Colonic mucosa (tissue), 4 donors: Measurements from ENCODE around the gene CMTM5. TPM values are rescaled to one million over a fixed set of nuclear protein-coding genes. Genes with fewer than 3 reads are reported as not detected.

Experiments used
- DNase-seq: peaks from one replicate; pipeline ENCODE4 v3.0.0-alpha.2; 2020
- H3K27ac ChIP-seq: fragments of 200-600 bp; one replicate; pipeline ENCODE4 v1.8.0; 2021
- H3K27me3 ChIP-seq: fragments of 200-600 bp; one replicate; pipeline ENCODE4 v1.8.0; 2021
- H3K36me3 ChIP-seq: fragments of 200-600 bp; one replicate; pipeline ENCODE4 v1.8.0; 2021
- H3K4me1 ChIP-seq: fragments of 200-600 bp; one replicate; pipeline ENCODE4 v1.8.0; 2021; ENCODE audit warnings: mild to moderate bottlenecking
- H3K4me3 ChIP-seq: fragments of 200-600 bp; one replicate; pipeline ENCODE4 v1.8.0; 2021
- H3K9ac ChIP-seq, 2 donors: one replicate each; pipeline ENCODE4 v1.7.0; 2013; ENCODE audit warnings: control low read depth in 2 of 2, low read depth in 2 of 2, low read length in 2 of 2
- H3K9me3 ChIP-seq: fragments of 200-600 bp; one replicate; pipeline ENCODE4 v1.8.0; 2021
- CTCF ChIP-seq: fragments of 200-600 bp; IDR thresholded peaks from one replicate; pipeline ENCODE4 v1.8.0; 2022; ENCODE audit warnings: antibody characterized with exemption, mild to moderate bottlenecking
- intact Hi-C: fragments of 100-400 bp; cut with DNase I; formaldehyde crosslinking; loops from one replicate; pipeline ENCODE4 v1.14.1; 2022
- total RNA-seq, 2 donors: library from RNA; stranded (reverse); fragmentation: NEBNext Ultra II Directional in 1 of 2; extraction: Animal tissue kit (Norgen Biotek cat#: 25700) in 1 of 2; gene quantifications; one replicate each; pipeline ENCODE4 v1.2.1, GENCODE V29; 2021
- donor health status: healthy.
- donor health status: DM: no; HTN: no; CAD: no.
- donor health status: DM: no; HTN: no; CAD: no.

CMTM5 gene
- total RNA-seq, 2 donors from 2014 or later, result 0.40 to 0.66 TPM

- Histone ChIP-seq H3K4me3 (no peak overlapping the region), H3K9ac (no peak overlapping the region), H3K27me3 (peaks cover 3% of the 10 kb centered on the region), H3K9me3 (no peaks in the 10 kb centered on the region), H3K27ac (no peak overlapping the region), H3K4me1 (no peaks in the 10 kb centered on the region), H3K36me3 (no peaks in the 10 kb centered on the region)
- no peak for DNase-seq
- no peak for TF ChIP-seq CTCF
- intact Hi-C loops, result no loop called here
Observed at GRCh38 chr14:23345987-23346692, 30.7 kb upstream of the CMTM5 start.

- Histone ChIP-seq H3K4me3 (no peak overlapping the region), H3K36me3 (no peaks in the 10 kb centered on the region), H3K9me3 (no peaks in the 10 kb centered on the region), H3K27me3 (peaks cover 10% of the 10 kb centered on the region), H3K9ac (no peak overlapping the region), H3K4me1 (peaks cover 4% of the 10 kb centered on the region), H3K27ac (no peak overlapping the region)
- DNase-seq, result no peak
- TF ChIP-seq CTCF, result no peak
- intact Hi-C loops, result no loop called here
Observed at GRCh38 chr14:23346693-23347405, 30.0 kb upstream of the CMTM5 start.

- Histone ChIP-seq H3K4me1 (peaks cover 7% of the 10 kb centered on the region), H3K27ac (no peak overlapping the region), H3K27me3 (peaks cover 18% of the 10 kb centered on the region), H3K9ac (no peak overlapping the region), H3K4me3 (no peak overlapping the region), H3K9me3 (no peaks in the 10 kb centered on the region), H3K36me3 (no peaks in the 10 kb centered on the region)
- intact Hi-C loops, result no loop called here
- no peak for DNase-seq
- no peak for TF ChIP-seq CTCF
Observed at GRCh38 chr14:23347406-23348296, 29.2 kb upstream of the CMTM5 start.

GRCh38 chr14:23348297-23348655, 28.6 kb upstream of the CMTM5 start:
- intact Hi-C loops, result no loop called here
- DNase-seq, result no peak
- Histone ChIP-seq H3K4me1 (peaks cover 7% of the 10 kb centered on the region), H3K4me3 (no peak overlapping the region), H3K9me3 (no peaks in the 10 kb centered on the region), H3K27ac (no peak overlapping the region), H3K36me3 (no peaks in the 10 kb centered on the region), H3K27me3 (peaks cover 25% of the 10 kb centered on the region), H3K9ac (no peak overlapping the region)
- no peak for TF ChIP-seq CTCF

DNA sequence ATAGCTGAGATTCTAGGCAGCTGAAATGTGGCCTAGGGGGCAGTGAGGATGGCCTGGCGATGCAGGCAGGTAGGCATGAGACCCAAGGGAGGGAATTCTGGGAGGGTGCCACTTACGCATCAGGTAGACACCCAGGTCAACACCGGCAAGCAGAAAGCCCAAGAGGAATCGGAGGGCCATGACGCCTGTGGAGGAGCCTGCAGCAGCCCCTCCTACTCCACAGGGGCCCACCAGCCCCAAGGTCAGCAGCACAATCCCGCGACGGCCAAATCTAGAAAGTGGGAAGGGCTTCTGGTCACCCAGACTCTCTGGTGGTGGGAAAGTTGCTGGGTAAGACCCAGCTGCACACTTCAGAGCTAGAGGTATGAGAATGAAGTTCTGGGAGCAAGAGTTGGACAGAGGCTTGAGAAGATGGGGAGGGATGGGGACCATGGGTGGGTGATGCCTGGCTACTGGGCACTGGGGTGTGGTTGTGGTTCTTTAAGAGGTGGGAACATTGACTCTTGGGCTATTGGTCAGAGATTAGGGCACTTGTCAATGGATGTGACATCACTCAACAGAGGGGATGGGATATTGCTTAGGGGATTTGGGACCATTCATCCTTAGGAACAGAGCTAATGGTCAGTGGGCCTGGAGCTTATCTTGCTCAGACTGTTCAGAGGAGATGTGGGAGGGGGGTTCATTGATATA, 27.5 kb upstream of the CMTM5 start:
- intact Hi-C loops, result no loop called here
- no peak overlapping the region for H3K4me3 ChIP-seq
- no peak for TF ChIP-seq CTCF
- peaks cover 7% of the 10 kb centered on the region for H3K4me1 ChIP-seq
- H3K36me3 ChIP-seq, result no peaks in the 10 kb centered on the region
- peaks cover 28% of the 10 kb centered on the region for H3K27me3 ChIP-seq
- no peak overlapping the region for H3K27ac ChIP-seq
- no peak for DNase-seq
- H3K9me3 ChIP-seq, result no peaks in the 10 kb centered on the region
- no peak overlapping the region for H3K9ac ChIP-seq
